ENCODE results near the gene PYY.

DNA sequence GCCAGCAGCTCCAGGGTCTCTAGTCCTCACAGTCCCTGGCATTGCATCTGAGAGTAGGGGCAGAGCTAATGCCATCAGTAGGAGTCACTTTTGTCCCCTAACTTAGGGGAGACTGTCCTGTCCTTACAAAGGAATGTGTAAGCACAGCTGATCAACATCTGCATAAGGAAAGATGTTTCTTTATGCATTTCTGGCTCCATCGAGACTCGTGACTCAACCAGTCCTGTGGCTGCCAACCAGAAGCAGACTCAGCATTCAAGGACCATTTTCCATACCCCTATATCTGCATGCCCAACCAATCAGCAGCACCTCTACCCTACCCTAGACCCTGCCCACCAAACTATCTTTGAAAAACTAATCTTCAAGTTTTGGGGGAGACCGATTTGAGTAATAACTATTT lies 38.2 kb downstream of the PYY start:
- no peak for TF ChIP-seq ZNF274 (IDR thresholded peaks at IDR 0.05; ENCODE audit: low read depth, low read length)
- no peak for TF ChIP-seq SUZ12 (IDR thresholded peaks at IDR 0.05; ENCODE audit: extremely low read depth, insufficient read depth, insufficient read length)
